LNCAP (cell line): ENCODE measurements around the gene CCNYL1.

ENCODE experiments used
- CTCF ChIP-seq: fragments of 450-650 bp; IDR thresholded peaks from 2 replicates; pipeline ENCODE4 v1.5.1; 2017; ENCODE audit warnings: mild to moderate bottlenecking

CCNYL1 gene

DNA sequence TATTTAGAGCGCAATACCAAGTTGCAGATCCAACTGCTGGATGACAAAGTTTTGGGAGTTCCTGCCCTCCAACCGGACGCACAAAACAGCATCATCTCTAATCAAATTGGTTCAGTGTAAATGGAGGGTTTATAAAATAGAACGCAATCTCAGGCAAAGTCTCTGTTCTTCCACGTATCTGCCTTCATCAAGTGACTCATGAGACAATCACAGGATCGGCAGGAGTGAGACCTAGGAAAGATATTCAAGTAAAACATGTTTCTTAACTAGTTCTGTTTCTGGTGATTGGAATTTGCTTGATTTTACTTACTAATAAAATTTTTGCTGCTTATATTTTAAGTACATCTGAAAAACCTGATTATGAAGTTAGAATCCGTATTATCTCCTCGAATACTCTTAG is 50.7 kb downstream of the CCNYL1 start:
- no peak for TF ChIP-seq CTCF

DNA sequence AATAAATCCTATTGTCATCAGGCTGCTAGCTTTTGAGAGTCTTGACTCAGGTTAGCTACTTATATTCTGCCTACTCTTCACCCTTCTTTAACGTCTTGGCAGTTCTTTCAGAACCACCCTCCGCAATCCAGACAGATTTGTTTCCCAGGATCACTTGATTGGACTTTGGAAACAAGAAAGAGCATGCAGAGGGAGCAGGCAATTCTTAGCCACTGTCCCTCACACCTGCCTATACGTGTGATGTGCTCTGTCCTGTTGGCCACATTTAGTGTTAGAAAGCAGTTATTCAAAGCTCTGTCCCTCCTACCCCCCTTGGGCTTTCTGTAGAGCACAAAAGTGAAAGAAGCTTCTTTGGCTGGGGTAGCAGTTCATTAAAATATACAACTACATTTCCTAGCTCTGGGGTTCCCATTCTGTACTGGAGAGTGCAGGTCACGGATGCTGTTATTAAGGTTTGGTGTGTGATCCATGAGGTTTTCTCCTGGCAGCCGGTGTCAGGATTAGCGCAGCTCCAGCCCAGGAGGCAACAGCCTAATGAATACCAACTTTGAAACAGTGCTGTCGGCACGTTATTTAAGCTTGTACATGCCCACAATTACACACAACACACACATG is 52.0 kb downstream of the CCNYL1 start:
- no peak for TF ChIP-seq CTCF

- TF ChIP-seq CTCF: no peak
These were observed 52.7 kb downstream of the CCNYL1 start for GRCh38 chr2:207764096-207764630.

DNA sequence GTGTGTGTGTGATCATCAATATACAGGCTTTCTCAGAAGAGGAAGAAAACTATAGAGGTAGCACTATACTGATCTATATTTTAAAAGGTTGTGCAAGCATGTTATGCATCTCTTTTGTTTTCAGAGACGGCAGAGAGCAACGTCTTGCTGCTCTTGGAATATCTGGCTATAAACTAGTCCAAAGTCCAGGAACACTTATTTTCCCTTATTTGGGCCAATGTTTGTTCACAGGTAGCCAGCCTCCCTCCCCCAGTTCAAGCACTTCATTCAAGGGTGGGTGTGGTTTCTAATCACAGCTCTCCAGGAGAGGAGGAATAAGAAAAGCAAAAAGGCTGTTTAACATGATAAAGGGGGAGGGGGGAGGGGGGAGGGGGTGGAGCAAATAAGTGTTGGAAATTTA is 54.1 kb downstream of the CCNYL1 start:
- TF ChIP-seq CTCF: no peak

DNA sequence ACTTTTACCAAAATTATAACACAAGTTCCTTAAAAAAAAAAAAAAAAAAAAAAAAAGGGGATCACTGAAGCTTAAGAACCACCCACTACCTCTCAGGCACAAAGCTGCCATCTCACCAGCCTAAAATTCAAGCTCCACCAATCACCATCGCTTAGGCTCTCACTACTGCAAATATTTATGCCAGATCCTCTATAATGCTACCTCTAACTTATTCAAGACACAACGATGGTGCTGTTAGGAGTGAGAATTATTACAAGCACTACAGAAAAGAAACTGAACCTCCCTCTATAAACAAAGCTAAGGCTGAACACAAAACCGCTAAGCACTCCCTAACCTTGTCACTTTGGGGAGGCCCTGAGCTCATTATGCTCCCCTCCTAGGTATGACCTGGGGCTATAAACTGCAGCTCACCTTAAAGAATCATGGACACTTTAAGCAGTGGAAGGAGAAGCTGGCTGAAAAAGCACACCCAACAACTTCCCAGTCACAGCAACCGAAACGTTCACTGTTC is 54.7 kb downstream of the CCNYL1 start:
- no peak for TF ChIP-seq CTCF

- TF ChIP-seq CTCF: no peak
These were observed 55.4 kb downstream of the CCNYL1 start for GRCh38 chr2:207766697-207767460.

- peak; percentile 29; the same call in 1 of the 2 replicates for TF ChIP-seq CTCF
These were observed 56.2 kb downstream of the CCNYL1 start for GRCh38 chr2:207767461-207768167.
